ENCODE results near the gene FOXF1.

FOXF1 gene

DNA sequence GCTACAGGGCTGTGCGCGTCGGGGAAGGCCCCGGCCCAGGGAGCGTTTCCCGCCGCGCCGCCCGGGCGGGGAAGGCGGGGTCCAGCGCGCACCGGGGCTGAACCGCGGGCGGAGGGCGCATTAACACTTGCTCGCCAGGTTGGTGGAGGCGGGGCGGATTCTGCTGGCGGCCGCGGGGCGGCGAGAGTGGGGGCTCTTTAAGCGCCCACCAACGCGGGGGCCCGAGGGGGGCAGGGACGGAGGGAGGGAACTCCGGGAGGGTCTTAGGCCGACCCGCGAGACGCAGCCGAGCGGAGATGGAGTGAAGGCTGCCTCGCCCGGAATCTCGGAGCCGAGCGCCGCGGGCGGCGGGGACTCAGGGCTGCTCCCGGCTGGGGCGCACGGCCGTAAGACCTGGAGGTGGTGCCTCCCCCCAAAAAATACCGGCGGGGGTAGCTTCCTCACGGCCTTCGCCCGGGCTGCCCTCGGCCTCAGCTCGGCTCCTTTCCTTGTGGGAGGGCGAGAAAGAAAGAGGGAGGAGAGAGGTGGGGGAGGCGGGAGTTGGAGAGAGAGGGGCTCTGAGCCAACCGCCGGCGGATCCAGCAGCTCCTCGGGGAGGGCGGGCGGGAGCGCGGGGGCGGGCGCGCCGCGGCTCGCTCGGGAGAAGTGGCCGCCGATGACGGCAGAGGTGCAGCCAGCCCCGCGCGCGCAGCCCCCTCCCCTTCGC lies 415 bp upstream of the FOXF1 start:
- H3K9me3 ChIP-seq (ENCODE audit: control insufficient read depth, low read length), result no peaks in the 10 kb centered on the region
- H2AFZ ChIP-seq, result peak overlapping the region; percentile 73
- H3K4me2 ChIP-seq (ENCODE audit: low read length), result peak overlapping the region; percentile 78
- TF ChIP-seq, protein P1, sequence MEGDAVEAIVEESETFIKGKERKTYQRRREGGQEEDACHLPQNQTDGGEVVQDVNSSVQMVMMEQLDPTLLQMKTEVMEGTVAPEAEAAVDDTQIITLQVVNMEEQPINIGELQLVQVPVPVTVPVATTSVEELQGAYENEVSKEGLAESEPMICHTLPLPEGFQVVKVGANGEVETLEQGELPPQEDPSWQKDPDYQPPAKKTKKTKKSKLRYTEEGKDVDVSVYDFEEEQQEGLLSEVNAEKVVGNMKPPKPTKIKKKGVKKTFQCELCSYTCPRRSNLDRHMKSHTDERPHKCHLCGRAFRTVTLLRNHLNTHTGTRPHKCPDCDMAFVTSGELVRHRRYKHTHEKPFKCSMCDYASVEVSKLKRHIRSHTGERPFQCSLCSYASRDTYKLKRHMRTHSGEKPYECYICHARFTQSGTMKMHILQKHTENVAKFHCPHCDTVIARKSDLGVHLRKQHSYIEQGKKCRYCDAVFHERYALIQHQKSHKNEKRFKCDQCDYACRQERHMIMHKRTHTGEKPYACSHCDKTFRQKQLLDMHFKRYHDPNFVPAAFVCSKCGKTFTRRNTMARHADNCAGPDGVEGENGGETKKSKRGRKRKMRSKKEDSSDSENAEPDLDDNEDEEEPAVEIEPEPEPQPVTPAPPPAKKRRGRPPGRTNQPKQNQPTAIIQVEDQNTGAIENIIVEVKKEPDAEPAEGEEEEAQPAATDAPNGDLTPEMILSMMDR (IDR thresholded peaks at IDR 0.05), result no peak
- H3K27me3 ChIP-seq (ENCODE audit: control insufficient read depth, insufficient read depth, low read length), result peaks cover 15% of the 10 kb centered on the region
- H3K9ac ChIP-seq, result no peak overlapping the region
- H3K4me1 ChIP-seq, result no peaks in the 10 kb centered on the region
- H3K79me2 ChIP-seq, result no peaks in the 10 kb centered on the region
- peak overlapping the region; percentile 47 for H3K4me3 ChIP-seq (ENCODE audit: low read depth, low read length)
- H3K36me3 ChIP-seq (ENCODE audit: control insufficient read depth, insufficient read depth, low read length), result no peaks in the 10 kb centered on the region
- H3K27ac ChIP-seq, result peak overlapping the region; percentile 69

DNA sequence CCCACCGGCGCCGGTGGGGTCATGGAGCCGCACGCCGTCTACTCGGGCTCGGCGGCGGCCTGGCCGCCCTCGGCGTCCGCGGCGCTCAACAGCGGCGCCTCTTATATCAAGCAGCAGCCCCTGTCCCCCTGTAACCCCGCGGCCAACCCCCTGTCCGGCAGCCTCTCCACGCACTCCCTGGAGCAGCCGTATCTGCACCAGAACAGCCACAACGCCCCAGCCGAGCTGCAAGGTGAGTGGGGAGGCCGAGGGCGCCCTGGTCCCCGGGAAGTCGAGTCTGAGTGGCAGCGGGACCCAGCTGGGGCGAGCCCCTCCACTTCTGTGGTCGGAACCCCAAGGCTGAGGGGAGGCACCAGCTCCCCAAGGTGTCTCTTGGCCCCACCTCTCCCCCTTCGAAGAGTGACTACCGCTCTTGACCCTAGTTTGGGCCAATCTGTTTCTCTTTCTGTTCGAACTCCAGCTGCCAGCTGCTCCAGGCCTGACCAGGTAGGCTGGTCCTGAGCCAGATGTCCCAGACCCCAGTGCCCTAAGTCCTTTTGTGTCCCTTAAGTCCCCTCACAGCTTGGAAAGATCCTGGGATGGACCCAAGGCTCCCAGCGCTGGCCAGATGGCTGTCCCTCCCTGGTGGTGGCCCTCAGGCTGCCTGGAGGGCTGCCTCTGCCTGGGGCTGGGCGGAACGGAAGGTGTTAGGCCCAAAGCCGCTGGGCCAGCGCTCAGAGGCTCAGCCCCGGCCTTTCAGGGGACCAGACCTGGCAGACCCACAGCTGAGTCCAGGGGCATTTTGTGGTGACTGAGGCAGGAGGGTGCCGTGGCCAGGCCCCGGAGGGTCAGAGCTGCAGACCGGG lies 1.2 kb downstream of the FOXF1 start:
- Histone ChIP-seq H3K4me1 (no peaks in the 10 kb centered on the region), H3K9me3 (ENCODE audit: control insufficient read depth, low read length) (no peaks in the 10 kb centered on the region), H3K36me3 (ENCODE audit: control insufficient read depth, insufficient read depth, low read length) (no peaks in the 10 kb centered on the region), H3K27me3 (ENCODE audit: control insufficient read depth, insufficient read depth, low read length) (peaks cover 6% of the 10 kb centered on the region), H3K27ac (no peak overlapping the region), H3K4me2 (ENCODE audit: low read length) (peak overlapping the region; percentile 17), H3K79me2 (no peaks in the 10 kb centered on the region), H3K4me3 (ENCODE audit: low read depth, low read length) (no peak overlapping the region), H2AFZ (no peak overlapping the region), H3K9ac (no peak overlapping the region)
- TF ChIP-seq, protein P1 (IDR thresholded peaks at IDR 0.05), result no peak

DNA sequence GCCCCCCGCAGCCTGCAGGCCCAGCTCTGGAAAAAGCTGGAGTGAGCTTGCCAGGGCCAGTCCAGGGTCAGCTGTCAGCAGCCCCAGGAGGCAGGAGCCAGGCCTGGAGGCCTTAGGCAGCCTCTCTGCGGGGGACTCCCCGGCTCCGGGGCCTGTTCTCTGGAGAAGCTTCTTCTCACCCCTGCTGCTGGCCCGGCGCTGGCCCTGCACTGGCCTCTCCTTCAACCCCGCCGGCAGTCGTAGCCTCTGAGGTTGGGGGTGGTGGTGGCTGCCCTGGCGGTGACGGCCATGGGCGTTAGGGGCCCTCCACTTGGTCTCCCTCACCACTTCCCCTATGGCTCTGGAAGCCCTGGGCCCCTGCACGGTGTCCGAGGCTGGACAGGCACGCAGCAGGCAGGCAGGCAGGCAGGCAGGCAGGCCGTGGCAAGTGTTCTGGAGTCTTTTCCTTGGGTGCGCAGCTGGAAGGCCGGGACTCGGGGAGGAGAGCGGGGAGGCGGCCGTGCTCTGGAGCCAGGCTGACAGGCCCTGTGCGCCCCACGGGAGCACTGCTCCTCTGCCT lies 2.1 kb downstream of the FOXF1 start:
- no peak overlapping the region for H3K4me3 ChIP-seq (ENCODE audit: low read depth, low read length)
- no peak overlapping the region for H3K9ac ChIP-seq
- H3K4me1 ChIP-seq, result no peaks in the 10 kb centered on the region
- no peak overlapping the region for H3K27ac ChIP-seq
- no peak overlapping the region for H3K4me2 ChIP-seq (ENCODE audit: low read length)
- TF ChIP-seq, protein P1 (IDR thresholded peaks at IDR 0.05), result no peak
- no peaks in the 10 kb centered on the region for H3K36me3 ChIP-seq (ENCODE audit: control insufficient read depth, insufficient read depth, low read length)
- H3K27me3 ChIP-seq (ENCODE audit: control insufficient read depth, insufficient read depth, low read length), result peaks cover 9% of the 10 kb centered on the region
- H3K9me3 ChIP-seq (ENCODE audit: control insufficient read depth, low read length), result no peaks in the 10 kb centered on the region
- no peaks in the 10 kb centered on the region for H3K79me2 ChIP-seq
- no peak overlapping the region for H2AFZ ChIP-seq

DNA sequence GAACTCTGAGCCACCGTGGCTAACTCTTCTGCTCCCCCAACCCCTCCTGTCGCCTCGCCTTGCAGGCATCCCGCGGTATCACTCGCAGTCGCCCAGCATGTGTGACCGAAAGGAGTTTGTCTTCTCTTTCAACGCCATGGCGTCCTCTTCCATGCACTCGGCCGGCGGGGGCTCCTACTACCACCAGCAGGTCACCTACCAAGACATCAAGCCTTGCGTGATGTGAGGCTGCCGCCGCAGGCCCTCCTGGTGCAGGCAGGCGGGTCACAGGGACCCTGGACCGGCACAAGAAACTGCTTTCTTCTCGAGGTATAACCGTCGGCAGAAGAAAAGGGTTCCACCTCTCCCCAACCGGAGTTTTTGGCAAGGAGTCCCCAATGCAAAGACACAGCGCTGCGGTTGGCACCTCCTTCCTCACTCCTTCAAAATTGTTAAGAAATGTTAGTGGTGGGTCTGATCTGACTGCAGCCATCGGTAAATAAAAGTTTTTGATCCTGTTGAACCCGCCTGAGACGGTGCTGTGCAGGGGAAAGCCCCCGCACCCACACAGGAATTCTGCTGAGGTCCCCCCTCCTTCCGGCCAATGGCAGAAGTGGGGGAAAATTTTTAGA lies 2.6 kb downstream of the FOXF1 start:
- Histone ChIP-seq H3K9ac (no peak overlapping the region), H3K4me2 (ENCODE audit: low read length) (no peak overlapping the region), H3K27ac (no peak overlapping the region), H3K36me3 (ENCODE audit: control insufficient read depth, insufficient read depth, low read length) (no peaks in the 10 kb centered on the region), H2AFZ (no peak overlapping the region), H3K4me1 (no peaks in the 10 kb centered on the region), H3K4me3 (ENCODE audit: low read depth, low read length) (no peak overlapping the region), H3K27me3 (ENCODE audit: control insufficient read depth, insufficient read depth, low read length) (peaks cover 4% of the 10 kb centered on the region), H3K9me3 (ENCODE audit: control insufficient read depth, low read length) (no peaks in the 10 kb centered on the region), H3K79me2 (no peaks in the 10 kb centered on the region)
- TF ChIP-seq, protein P1 (IDR thresholded peaks at IDR 0.05), result no peak

Measured in parathyroid adenoma (tissue), 2 donors.